Endothelial cell of umbilical vein (primary cell): Measurements from ENCODE around the gene EFNA5. TPM values are rescaled to one million over a fixed set of nuclear protein-coding genes. Genes with fewer than 3 reads are reported as not detected.

Experiments used
- BruUV-seq: library from RNA; stranded (reverse); fragments of 400-500 nt; replicated peaks from 2 replicates; lab custom pipeline; 2021; lab: Mats Ljungman, UMichigan
- CTCF ChIA-PET: fragments of 300-600, 350-600 bp; sonication (Branson Sonifier 250); formaldehyde crosslinking; loops from one replicate; lab custom pipeline; 2021; ENCODE audit warnings: antibody characterized with exemption, inconsistent platforms; lab: Charles Lee
- POLR2A ChIA-PET: fragments of 300-600, 350-600 bp; sonication (Branson Sonifier 250); formaldehyde crosslinking; loops from one replicate; lab custom pipeline; 2021; ENCODE audit warnings: antibody characterized with exemption, inconsistent platforms; lab: Charles Lee
- DNase-seq: peaks from one replicate; pipeline ENCODE4 v3.0.0-alpha.2; 2011; ENCODE audit warnings: low read depth, low spot score
- FAIRE-seq: peaks from 2 replicates; lab custom pipeline; 2011; peaks lifted over from hg19 to GRCh38; lab: Jason Lieb, UNC
- H2AFZ ChIP-seq: 2 replicates; pipeline ENCODE4 v1.6.0; 2012; ENCODE audit warnings: low read depth, low read length, control low read depth, inconsistent platforms
- H3K27ac ChIP-seq: 2 replicates; pipeline ENCODE4 v1.5.1; 2011; ENCODE audit warnings: low read depth, mild to moderate bottlenecking, control low read depth, low read length, moderate library complexity; ENCODE audit not compliant: insufficient read depth
- H3K27me3 ChIP-seq, 2 experiments: 2 replicates each; pipeline versions ENCODE4 v1.6.0 to v1.6.1; 2011; ENCODE audit warnings: low read length in 2 of 2, mixed read lengths in 1 of 2; ENCODE audit not compliant: control insufficient read depth in 2 of 2, insufficient read depth in 2 of 2
- H3K36me3 ChIP-seq, 2 experiments: 2 replicates in 1 of 2; 3 replicates in 1 of 2; pipeline ENCODE4 v1.5.1; 2011; ENCODE audit warnings: low read length in 2 of 2, mild to moderate bottlenecking in 1 of 2, moderate library complexity in 1 of 2; ENCODE audit not compliant: control insufficient read depth in 2 of 2, insufficient read depth in 2 of 2; ENCODE audit errors: extremely low read depth in 1 of 2
- H3K4me1 ChIP-seq: 3 replicates; pipeline ENCODE4 v1.5.1; 2011; ENCODE audit warnings: mild to moderate bottlenecking, low read length; ENCODE audit not compliant: control insufficient read depth, insufficient read depth; ENCODE audit errors: extremely low read depth
- H3K4me2 ChIP-seq: 2 replicates; pipeline ENCODE4 v1.6.1; 2011; ENCODE audit warnings: low read length, control low read depth, mixed read lengths; ENCODE audit not compliant: insufficient read depth
- H3K4me3 ChIP-seq, 3 experiments: fragments of 200-600 bp in 1 of 3; sonication (generic), shearing (Covaris generic) in 1 of 3; replicated peaks in 1 of 3; 2 replicates each; pipeline ENCODE4 v1.5.1; 2011 to 2016; ENCODE audit warnings: control low read depth in 3 of 3, low read length in 3 of 3, mild to moderate bottlenecking in 2 of 3, inconsistent platforms in 1 of 3, low read depth in 1 of 3, moderate library complexity in 1 of 3; ENCODE audit not compliant: insufficient read depth in 1 of 3
- H3K79me2 ChIP-seq: 2 replicates; pipeline ENCODE4 v1.6.0; 2012; ENCODE audit warnings: low read length, inconsistent platforms; ENCODE audit not compliant: control insufficient read depth, insufficient read depth
- H3K9ac ChIP-seq: replicated peaks from 2 replicates; pipeline ENCODE3; 2011; ENCODE audit warnings: low read length, control low read depth; ENCODE audit not compliant: insufficient read depth; ENCODE audit errors: extremely low read depth
- H3K9me1 ChIP-seq: replicated peaks from 3 replicates; pipeline ENCODE4 v1.6.0; 2011; ENCODE audit warnings: mild to moderate bottlenecking, low read length; ENCODE audit not compliant: control insufficient read depth, insufficient read depth; ENCODE audit errors: extremely low read depth
- H3K9me3 ChIP-seq: replicated peaks from 2 replicates; pipeline ENCODE4 v1.5.1; 2012; ENCODE audit warnings: low read length, inconsistent platforms; ENCODE audit not compliant: control insufficient read depth, insufficient read depth
- H4K20me1 ChIP-seq: replicated peaks from 2 replicates; pipeline ENCODE3; 2011; ENCODE audit warnings: mild to moderate bottlenecking, low read length; ENCODE audit not compliant: control insufficient read depth, insufficient read depth; ENCODE audit errors: extremely low read depth
- CTCF ChIP-seq, 2 donors: IDR thresholded peaks; 1 replicate in 1 of 2; 2 replicates in 1 of 2; pipeline ENCODE4 v1.5.1; 2011; ENCODE audit warnings: low read length in 2 of 2, mild to moderate bottlenecking in 2 of 2, moderate library complexity in 2 of 2, control low read depth in 1 of 2, inconsistent platforms in 1 of 2, low read depth in 1 of 2; ENCODE audit not compliant: insufficient read depth in 1 of 2; ENCODE audit errors: extremely low read depth in 1 of 2
- EZH2 ChIP-seq: IDR thresholded peaks from 2 replicates; pipeline ENCODE4 v1.6.1; 2012; ENCODE audit warnings: borderline replicate concordance, low read depth, mild to moderate bottlenecking, moderate library complexity, low read length, inconsistent platforms; ENCODE audit not compliant: severe bottlenecking
- FOS ChIP-seq: IDR thresholded peaks from 2 replicates; pipeline ENCODE4 v1.6.1; 2011; ENCODE audit warnings: mild to moderate bottlenecking, low read length, moderate library complexity, borderline replicate concordance; ENCODE audit not compliant: insufficient read depth
- GATA2 ChIP-seq: IDR thresholded peaks from 2 replicates; pipeline ENCODE4 v1.7.0; 2011; ENCODE audit warnings: low read depth, mild to moderate bottlenecking, moderate library complexity, mixed read lengths, low read length; ENCODE audit not compliant: insufficient read length, insufficient read depth
- JUN ChIP-seq: IDR thresholded peaks from 2 replicates; pipeline ENCODE4 v1.6.1; 2011; ENCODE audit warnings: borderline replicate concordance, low read depth; ENCODE audit not compliant: insufficient read length, insufficient read depth
- MYC ChIP-seq: IDR thresholded peaks from one replicate; pipeline ENCODE4 v1.6.1; 2011; ENCODE audit warnings: mild to moderate bottlenecking, low read depth, low read length
- POLR2A ChIP-seq: IDR thresholded peaks from 2 replicates; pipeline ENCODE4 v1.6.1; 2012; ENCODE audit warnings: low read depth, mild to moderate bottlenecking, control low read depth, low read length
- POLR2AphosphoS5 ChIP-seq: IDR thresholded peaks from 2 replicates; pipeline ENCODE4 v1.6.1; 2012; ENCODE audit warnings: low read depth, mild to moderate bottlenecking, control low read depth, low read length, moderate library complexity; ENCODE audit not compliant: insufficient read depth
- dilution Hi-C: fragments of 300-500 bp; cut with MboI; formaldehyde crosslinking; loops from one replicate; pipeline ENCODE4 v1.15.0; 2019; ENCODE audit warnings: low sequenced_read_pairs; ENCODE audit not compliant: extremely low pct_ligation_motif_present
- intact Hi-C: fragments of 100-400 bp; cut with micrococcal nuclease; formaldehyde crosslinking; loops from one replicate; pipeline ENCODE4 v1.10.0; 2022
- polyA plus RNA-seq, 4 experiments: library from polyadenylated mRNA; depleted of rRNA in 3 of 4; stranded (reverse) in 3 of 4; unstranded in 1 of 4; fragments of >200 nt; gene quantifications; 2 replicates each; pipeline versions ENCODE4 v1.2.1 to v1.2.3, GENCODE V29; 2011 to 2012; ENCODE audit warnings: missing spikeins in 1 of 4
- total RNA-seq: library from RNA; stranded (reverse); gene quantifications from 2 replicates; pipeline ENCODE4 v1.2.3, GENCODE V29; 2021
- TF ChIP-seq, protein P1 (sequence below): IDR thresholded peaks from 2 replicates; pipeline ENCODE4 v1.6.1; 2011; ENCODE audit not compliant: insufficient read depth, insufficient read length

The EFNA5 gene
- total and polyA plus RNA-seq, 2 donors (not counting 3 experiments of a cell fraction or from before 2014, with no cell fraction given) = 13.6 to 22.1 TPM

DNA sequence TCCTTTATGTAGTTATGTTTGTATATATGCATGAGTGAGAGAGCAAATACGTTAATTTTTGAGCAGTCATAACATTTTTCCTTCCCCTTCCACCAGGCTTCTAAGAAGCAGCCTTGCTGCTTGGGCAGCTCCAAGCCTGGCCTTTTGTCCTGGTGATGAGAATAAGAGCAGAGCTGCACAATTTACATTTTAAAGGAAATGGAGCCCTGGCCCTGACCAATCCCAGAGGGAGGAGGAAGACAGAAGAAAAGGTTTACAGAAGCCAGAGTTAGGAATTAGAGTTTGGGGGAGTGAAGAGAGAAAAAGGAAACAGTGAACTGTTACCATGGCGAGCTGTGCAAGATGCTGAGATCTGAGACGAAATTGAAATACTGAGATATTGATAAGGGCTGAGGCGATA lies 25.3 kb upstream of the EFNA5 start:
- intact Hi-C loops (no loop called here), dilution Hi-C loops (no loop called here)
- Histone ChIP-seq H3K9me3 (no peaks in the 10 kb centered on the region), H3K4me2 (no peak overlapping the region), H3K4me3 (no peak overlapping the region), H3K4me1 (no peaks in the 10 kb centered on the region), H3K36me3 (no peaks in the 10 kb centered on the region), H3K9ac (no peak overlapping the region), H4K20me1 (no peaks in the 10 kb centered on the region), H3K79me2 (no peaks in the 10 kb centered on the region), H3K27me3 (no peaks in the 10 kb centered on the region), H3K9me1 (no peaks in the 10 kb centered on the region), H2AFZ (no peak overlapping the region), H3K27ac (no peak overlapping the region)
- DNase-seq (no peak), FAIRE-seq (no peak)
- CTCF ChIA-PET = interaction anchor here (1.1 to 1.2 kb wide), 2 partner anchors 9 to 22 kb away, joined by 3 read pairs; no protein-coding TSS in a partner anchor
- BruUV-seq = no TSS peak
- POLR2A ChIA-PET = no interaction called here
- TF ChIP-seq MYC (no peak), CTCF (IDR thresholded peaks at IDR 0.05; ENCODE audit: extremely low read depth in 1 of 2, insufficient read depth in 1 of 2, low read depth in 1 of 2, low read length in 2 of 2) (no peak), JUN (no peak), POLR2A (no peak), GATA2 (no peak), POLR2AphosphoS5 (no peak), EZH2 (no peak), FOS (no peak)
- TF ChIP-seq, protein P1, sequence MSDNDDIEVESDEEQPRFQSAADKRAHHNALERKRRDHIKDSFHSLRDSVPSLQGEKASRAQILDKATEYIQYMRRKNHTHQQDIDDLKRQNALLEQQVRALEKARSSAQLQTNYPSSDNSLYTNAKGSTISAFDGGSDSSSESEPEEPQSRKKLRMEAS = no peak
